Central memory CD8-positive, alpha-beta T cell (primary cell): Measurements from ENCODE around the gene MRPS25.

Experiments
- ATAC-seq: fragments of 150-1000 bp; cut with Tn5 transposase; replicated peaks from 2 replicates; pipeline ENCODE4 v1.10.0; 2022; ENCODE audit warnings: mild to moderate bottlenecking, moderate FRiP score, moderate number of reproducible peaks; ENCODE audit not compliant: poor library complexity, severe bottlenecking; ENCODE audit errors: extremely low read depth
- DNase-seq, 2 donors: peaks; one replicate each; pipeline ENCODE4 v3.0.0; 2021; ENCODE audit warnings: low spot score in 2 of 2
- H3K27ac Mint-ChIP-seq: one replicate; pipeline ENCODE4 v1.8.0; 2022; ENCODE audit warnings: low read depth, mild to moderate bottlenecking, moderate library complexity, mixed read lengths
- H3K27me3 Mint-ChIP-seq: one replicate; pipeline ENCODE4 v1.8.0; 2022; ENCODE audit warnings: mixed read lengths
- H3K36me3 Mint-ChIP-seq: one replicate; pipeline ENCODE4 v1.8.0; 2022; ENCODE audit warnings: mild to moderate bottlenecking, moderate library complexity, mixed read lengths; ENCODE audit not compliant: insufficient read depth
- H3K4me1 Mint-ChIP-seq: one replicate; pipeline ENCODE4 v1.8.0; 2022; ENCODE audit warnings: mixed read lengths
- H3K4me3 Mint-ChIP-seq: one replicate; pipeline ENCODE4 v1.8.0; 2022; ENCODE audit warnings: mild to moderate bottlenecking, moderate library complexity, mixed read lengths
- H3K9me3 Mint-ChIP-seq: one replicate; pipeline ENCODE4 v1.8.0; 2022; ENCODE audit warnings: mixed read lengths

MRPS25 gene

GRCh38 chr3:15098503-15099363, 33.6 kb upstream of the MRPS25 start, which contains the start of gene RBSN:
Gene RBSN (minus strand): TSS chr3:15099148. CDS start chr3:15096120, 3,028 bp downstream.
- H3K9me3 Mint-ChIP-seq, result no peaks in the 10 kb centered on the region
- H3K36me3 Mint-ChIP-seq, result peaks cover 23% of the 10 kb centered on the region
- peaks cover 14% of the 10 kb centered on the region for H3K27me3 Mint-ChIP-seq
- peak within 1 kb of the TSS; percentile 86 for H3K4me3 Mint-ChIP-seq
- H3K4me1 Mint-ChIP-seq, result peaks cover 23% of the 10 kb centered on the region
- peak within 1 kb of the TSS; percentile 95 for H3K27ac Mint-ChIP-seq
- DNase-seq, result peak; percentile 89 to 94
- ATAC-seq, result peak; percentile 74

GRCh38 chr3:15097891-15098290, 32.8 kb upstream of the MRPS25 start:
- Mint-ChIP-seq H3K4me3 (peak overlapping the region; percentile 86), H3K36me3 (peaks cover 25% of the 10 kb centered on the region), H3K27ac (peak overlapping the region; percentile 95), H3K9me3 (no peaks in the 10 kb centered on the region), H3K4me1 (peaks cover 23% of the 10 kb centered on the region), H3K27me3 (peaks cover 13% of the 10 kb centered on the region)
- peak; percentile 29 to 36 for DNase-seq
- ATAC-seq, result peak; percentile 2

GRCh38 chr3:15096046-15096445, 30.9 kb upstream of the MRPS25 start:
- ATAC-seq (no peak), DNase-seq (no peak)
- no peaks in the 10 kb centered on the region for H3K9me3 Mint-ChIP-seq
- H3K4me3 Mint-ChIP-seq, result no peak overlapping the region
- no peaks in the 10 kb centered on the region for H3K27me3 Mint-ChIP-seq
- H3K36me3 Mint-ChIP-seq, result peaks cover 31% of the 10 kb centered on the region
- H3K4me1 Mint-ChIP-seq, result peaks cover 23% of the 10 kb centered on the region
- no peak overlapping the region for H3K27ac Mint-ChIP-seq

- Mint-ChIP-seq H3K9me3 (no peaks in the 10 kb centered on the region), H3K36me3 (peaks cover 38% of the 10 kb centered on the region), H3K4me3 (no peak overlapping the region), H3K4me1 (peaks cover 17% of the 10 kb centered on the region), H3K27ac (no peak overlapping the region), H3K27me3 (no peaks in the 10 kb centered on the region)
- ATAC-seq (no peak), DNase-seq (no peak)
Observed at GRCh38 chr3:15094187-15094875, 29.2 kb upstream of the MRPS25 start.

- ATAC-seq, result no peak
- H3K4me3 Mint-ChIP-seq, result no peak overlapping the region
- no peak overlapping the region for H3K27ac Mint-ChIP-seq
- no peaks in the 10 kb centered on the region for H3K27me3 Mint-ChIP-seq
- DNase-seq, result no peak
- H3K36me3 Mint-ChIP-seq, result peaks cover 30% of the 10 kb centered on the region
- H3K4me1 Mint-ChIP-seq, result peaks cover 3% of the 10 kb centered on the region
- H3K9me3 Mint-ChIP-seq, result no peaks in the 10 kb centered on the region
Observed at GRCh38 chr3:15092686-15093085, 27.6 kb upstream of the MRPS25 start.

- no peaks in the 10 kb centered on the region for H3K27me3 Mint-ChIP-seq
- no peaks in the 10 kb centered on the region for H3K9me3 Mint-ChIP-seq
- DNase-seq (no peak), ATAC-seq (no peak)
- H3K27ac Mint-ChIP-seq, result no peak overlapping the region
- no peaks in the 10 kb centered on the region for H3K4me1 Mint-ChIP-seq
- no peak overlapping the region for H3K4me3 Mint-ChIP-seq
- peaks cover 38% of the 10 kb centered on the region for H3K36me3 Mint-ChIP-seq
Observed at GRCh38 chr3:15091575-15091974, 26.5 kb upstream of the MRPS25 start.

GRCh38 chr3:15089201-15089600, 24.1 kb upstream of the MRPS25 start:
- Mint-ChIP-seq H3K27me3 (no peaks in the 10 kb centered on the region), H3K27ac (no peak overlapping the region), H3K36me3 (peaks cover 43% of the 10 kb centered on the region), H3K4me3 (no peak overlapping the region), H3K4me1 (no peaks in the 10 kb centered on the region), H3K9me3 (no peaks in the 10 kb centered on the region)
- ATAC-seq, result no peak
- no peak for DNase-seq

GRCh38 chr3:15086699-15087098, 21.6 kb upstream of the MRPS25 start:
- no peak overlapping the region for H3K27ac Mint-ChIP-seq
- H3K4me3 Mint-ChIP-seq, result no peak overlapping the region
- H3K4me1 Mint-ChIP-seq, result peaks cover 9% of the 10 kb centered on the region
- H3K27me3 Mint-ChIP-seq, result no peaks in the 10 kb centered on the region
- H3K9me3 Mint-ChIP-seq, result no peaks in the 10 kb centered on the region
- peaks cover 57% of the 10 kb centered on the region for H3K36me3 Mint-ChIP-seq
- ATAC-seq, result no peak
- no peak for DNase-seq

GRCh38 chr3:15086263-15086662, 21.1 kb upstream of the MRPS25 start:
- peaks cover 13% of the 10 kb centered on the region for H3K4me1 Mint-ChIP-seq

GRCh38 chr3:15083252-15083651, 18.1 kb upstream of the MRPS25 start:
- Mint-ChIP-seq H3K4me1 (peaks cover 13% of the 10 kb centered on the region), H3K4me3 (no peak overlapping the region), H3K27ac (no peak overlapping the region), H3K9me3 (no peaks in the 10 kb centered on the region), H3K27me3 (no peaks in the 10 kb centered on the region), H3K36me3 (peaks cover 66% of the 10 kb centered on the region)
- ATAC-seq, result no peak
- no peak for DNase-seq

More at GRCh38 chr3:15086263-15086662, 21.1 kb upstream of the MRPS25 start:
- no peaks in the 10 kb centered on the region for H3K27me3 Mint-ChIP-seq
- ATAC-seq (no peak), DNase-seq (no peak)
- no peaks in the 10 kb centered on the region for H3K9me3 Mint-ChIP-seq
- no peak overlapping the region for H3K4me3 Mint-ChIP-seq
- H3K36me3 Mint-ChIP-seq, result peaks cover 58% of the 10 kb centered on the region
- H3K27ac Mint-ChIP-seq, result no peak overlapping the region

- Mint-ChIP-seq H3K36me3 (peaks cover 70% of the 10 kb centered on the region), H3K9me3 (no peaks in the 10 kb centered on the region), H3K27me3 (no peaks in the 10 kb centered on the region), H3K4me1 (peaks cover 13% of the 10 kb centered on the region), H3K4me3 (no peak overlapping the region), H3K27ac (no peak overlapping the region)
- ATAC-seq, result no peak
- no peak for DNase-seq
Observed at GRCh38 chr3:15081960-15082664, 17.0 kb upstream of the MRPS25 start.

- ATAC-seq (no peak), DNase-seq (no peak)
- Mint-ChIP-seq H3K36me3 (peaks cover 73% of the 10 kb centered on the region), H3K4me1 (peaks cover 13% of the 10 kb centered on the region), H3K4me3 (no peak overlapping the region), H3K27me3 (no peaks in the 10 kb centered on the region), H3K9me3 (no peaks in the 10 kb centered on the region), H3K27ac (no peak overlapping the region)
Observed at GRCh38 chr3:15079091-15079490, 14.0 kb upstream of the MRPS25 start.
